Duodenal mucosa (tissue), 2 donors: ENCODE measurements around the gene FAM181A.

Source experiments
- H3K27ac ChIP-seq: one replicate; pipeline ENCODE4 v1.7.0; 2013; ENCODE audit warnings: low read depth, low read length
- H3K27me3 ChIP-seq, 2 donors: one replicate each; pipeline ENCODE4 v1.7.0; 2013; ENCODE audit warnings: low read length in 2 of 2, control low read depth in 1 of 2; ENCODE audit not compliant: insufficient read depth in 2 of 2, control insufficient read depth in 1 of 2
- H3K36me3 ChIP-seq, 2 donors: one replicate each; pipeline ENCODE4 v1.7.0; 2013; ENCODE audit warnings: low read length in 2 of 2, control low read depth in 1 of 2; ENCODE audit not compliant: insufficient read depth in 2 of 2, control insufficient read depth in 1 of 2
- H3K4me1 ChIP-seq, 2 donors: one replicate each; pipeline ENCODE4 v1.7.0; 2013; ENCODE audit warnings: low read length in 2 of 2, control low read depth in 1 of 2; ENCODE audit not compliant: insufficient read depth in 2 of 2, control insufficient read depth in 1 of 2
- H3K4me3 ChIP-seq, 2 donors: one replicate each; pipeline ENCODE4 v1.7.0; 2013; ENCODE audit warnings: low read length in 2 of 2, low read depth in 1 of 2
- H3K9ac ChIP-seq, 2 donors: one replicate each; pipeline ENCODE4 v1.7.0; 2013; ENCODE audit warnings: low read length in 2 of 2, low read depth in 1 of 2
- H3K9me3 ChIP-seq, 2 donors: one replicate each; pipeline ENCODE4 v1.7.0; 2013; ENCODE audit warnings: low read length in 2 of 2, control low read depth in 1 of 2; ENCODE audit not compliant: control insufficient read depth in 1 of 2

FAM181A gene

DNA sequence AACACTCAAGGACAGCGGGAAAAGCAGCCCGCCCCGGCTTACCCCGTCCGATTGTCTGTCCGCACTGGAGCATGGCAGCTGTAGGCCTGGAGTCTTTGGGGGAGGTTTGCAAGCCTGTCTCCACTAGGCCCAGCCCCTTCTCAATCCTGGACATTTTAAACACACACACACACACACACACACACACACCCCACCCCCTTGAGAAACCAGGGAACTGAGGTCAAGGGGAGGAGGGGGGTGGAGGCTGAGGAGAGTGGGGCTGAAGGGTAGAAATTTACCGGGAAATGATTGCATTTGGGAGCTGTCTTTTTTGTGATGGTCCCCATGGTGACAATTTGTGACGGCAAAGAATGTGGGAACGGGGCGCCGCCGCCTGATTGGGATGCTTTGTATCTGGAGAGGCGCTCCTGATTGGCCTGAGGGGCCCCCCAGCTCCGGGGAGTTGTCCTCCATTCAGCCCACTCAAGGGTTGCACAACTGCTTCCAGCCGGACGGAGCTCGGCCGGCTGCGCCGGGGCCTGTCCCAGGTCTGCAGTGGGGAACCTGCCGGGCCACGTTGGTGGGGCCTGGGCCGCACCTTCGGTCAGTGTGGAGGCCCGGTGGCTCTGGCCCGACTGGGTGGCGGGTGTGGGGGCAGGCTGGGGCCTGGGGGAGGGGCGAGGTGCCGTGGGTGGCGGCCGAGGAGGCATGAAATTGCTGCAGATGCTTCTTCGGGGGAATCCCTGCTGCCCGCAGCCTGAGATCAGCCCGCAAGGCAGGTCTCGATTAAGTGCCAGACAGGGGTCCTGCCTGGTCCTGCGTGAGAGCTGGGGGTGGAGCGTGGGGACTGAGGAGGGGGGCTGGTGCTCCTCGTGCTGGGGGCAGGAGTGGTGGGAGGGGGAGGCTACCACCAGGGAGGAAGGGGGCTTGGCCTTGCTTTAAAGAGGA, at the start of gene FAM181A:
Gene FAM181A, plus strand, starts transcription at position 472 of the 927 bp plus-strand sequence. CDS start 942 bp downstream, outside the sequence.
- H3K27ac ChIP-seq: no peak within 1 kb of the TSS

DNA sequence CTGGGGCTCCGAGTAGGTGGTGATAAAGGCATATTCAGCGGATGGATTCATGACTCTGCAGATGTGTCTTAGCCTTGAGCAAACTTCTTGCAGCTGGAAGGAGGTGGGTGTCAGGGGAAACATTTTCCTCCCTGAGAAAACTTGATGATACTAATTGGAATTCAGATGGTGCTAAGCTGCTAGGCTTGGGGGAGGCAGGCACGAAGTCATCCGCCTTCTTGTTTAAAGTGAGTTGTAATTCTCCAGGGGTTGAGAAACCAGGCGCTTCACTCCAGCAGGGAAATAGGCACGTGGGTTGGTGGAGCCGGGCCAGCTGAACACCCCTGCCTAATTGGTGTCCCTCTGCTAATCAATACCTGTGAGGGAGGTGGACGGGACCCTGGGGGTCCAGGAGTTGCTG, 48.9 kb upstream of the FAM181A start:
- peaks cover 0 to 3% of the 10 kb centered on the region in 2 donors for H3K27me3 ChIP-seq
- H3K4me3 ChIP-seq: no peak overlapping the region
- no peak overlapping the region for H3K27ac ChIP-seq
- no peaks in the 10 kb centered on the region for H3K9me3 ChIP-seq
- H3K9ac ChIP-seq: no peak overlapping the region
- H3K4me1 ChIP-seq: no peaks in the 10 kb centered on the region
- no peaks in the 10 kb centered on the region for H3K36me3 ChIP-seq

More for the DNA sequence above, at the start of gene FAM181A:
- Histone ChIP-seq H3K9me3 (no peaks in the 10 kb centered on the region), H3K4me1 (no peaks in the 10 kb centered on the region), H3K9ac (no peak within 1 kb of the TSS), H3K4me3 (no peak within 1 kb of the TSS), H3K36me3 (peaks cover 0 to 4% of the 10 kb centered on the region in 2 donors), H3K27me3 (no peaks in the 10 kb centered on the region)

DNA sequence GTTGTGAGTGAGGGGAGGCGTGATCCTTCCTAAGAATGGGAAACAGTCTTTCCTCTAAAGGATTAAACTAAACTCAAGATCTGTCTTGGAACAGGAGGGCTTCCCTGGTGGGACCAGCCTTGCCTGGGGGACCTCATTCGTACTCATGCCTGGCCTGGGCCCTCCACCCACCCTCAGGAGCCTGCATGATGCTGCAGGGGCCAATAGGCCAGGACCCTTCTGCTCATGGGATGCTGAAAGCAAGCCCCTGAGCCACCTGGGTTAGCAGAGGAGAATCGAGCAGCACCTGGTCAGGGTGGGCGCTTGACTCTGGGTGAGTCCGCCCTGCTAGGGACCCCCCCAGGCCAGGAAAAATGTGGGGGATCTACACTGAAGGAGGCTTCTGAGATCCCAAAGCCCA, 48.3 kb upstream of the FAM181A start:
- no peaks in the 10 kb centered on the region for H3K4me1 ChIP-seq
- H3K27me3 ChIP-seq: peaks cover 0 to 3% of the 10 kb centered on the region in 2 donors
- H3K36me3 ChIP-seq: no peaks in the 10 kb centered on the region
- H3K9ac ChIP-seq: no peak overlapping the region
- H3K4me3 ChIP-seq: no peak overlapping the region
- no peaks in the 10 kb centered on the region for H3K9me3 ChIP-seq
- no peak overlapping the region for H3K27ac ChIP-seq

- H3K4me1 ChIP-seq: no peaks in the 10 kb centered on the region
- H3K4me3 ChIP-seq: no peak overlapping the region
- no peaks in the 10 kb centered on the region for H3K9me3 ChIP-seq
- peaks cover 0 to 3% of the 10 kb centered on the region in 2 donors for H3K27me3 ChIP-seq
- H3K27ac ChIP-seq: no peak overlapping the region
- H3K9ac ChIP-seq: no peak overlapping the region
- H3K36me3 ChIP-seq: no peaks in the 10 kb centered on the region
Measured at GRCh38 chr14:93879362-93879983, 47.7 kb upstream of the FAM181A start.

DNA sequence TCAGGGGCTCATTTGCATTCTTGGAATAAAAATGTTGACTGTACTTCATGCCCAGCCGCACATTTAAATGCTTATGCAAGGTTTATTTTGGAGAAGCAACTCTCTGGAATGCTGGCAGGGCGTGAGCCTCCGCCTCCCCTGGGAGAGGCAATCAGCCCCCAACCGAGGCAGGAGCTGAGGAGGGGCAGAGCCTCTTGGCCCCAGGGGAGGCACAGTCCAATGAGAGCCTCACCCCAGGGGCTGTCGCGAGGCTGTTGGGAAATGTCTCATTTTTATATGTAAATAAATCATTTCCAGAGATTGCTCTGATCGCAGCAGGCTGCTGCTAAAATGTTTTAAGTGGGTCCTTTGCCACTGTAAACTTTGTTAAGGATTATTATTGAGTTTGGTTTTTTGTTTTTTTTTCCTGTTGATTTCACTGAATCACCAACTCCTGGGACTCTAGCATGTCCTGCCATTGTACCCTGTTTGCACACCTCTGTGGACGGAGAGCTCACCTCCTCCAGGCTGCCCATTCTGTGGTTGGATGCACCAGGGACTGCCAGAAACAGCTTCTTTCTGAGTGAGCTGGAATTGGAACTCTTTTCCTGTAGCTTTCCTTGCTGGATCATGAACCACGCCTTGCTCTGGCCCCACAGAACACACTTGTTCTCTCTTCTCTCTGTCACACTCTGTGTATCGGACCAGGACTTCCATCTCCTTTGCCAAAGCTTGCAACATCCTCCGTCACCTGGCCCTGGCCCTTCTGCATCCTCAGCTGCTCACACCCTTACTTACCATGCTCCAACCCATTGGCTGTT, 46.9 kb upstream of the FAM181A start:
- Histone ChIP-seq H3K27ac (no peak overlapping the region), H3K36me3 (no peaks in the 10 kb centered on the region), H3K9ac (no peak overlapping the region), H3K4me1 (no peaks in the 10 kb centered on the region), H3K27me3 (peaks cover 0 to 3% of the 10 kb centered on the region in 2 donors), H3K4me3 (no peak overlapping the region), H3K9me3 (no peaks in the 10 kb centered on the region)

DNA sequence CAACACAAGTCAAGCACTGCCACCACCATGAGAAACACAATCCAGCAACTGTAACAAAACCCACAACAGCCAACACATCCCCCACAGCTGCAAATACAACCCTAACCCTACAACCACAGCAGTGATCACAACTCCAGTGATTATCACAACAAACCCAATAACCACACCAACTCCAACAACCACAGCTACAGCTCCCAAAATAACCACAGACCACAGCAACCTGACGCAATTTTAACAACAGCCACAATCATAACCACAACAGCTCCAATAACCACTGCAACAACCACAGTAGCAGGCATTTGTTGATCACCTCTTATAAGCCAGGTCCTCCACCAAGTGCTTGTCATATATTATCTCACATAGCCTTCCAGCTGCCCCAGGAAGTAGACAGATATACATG, 42.2 kb upstream of the FAM181A start:
- H3K27me3 ChIP-seq: peaks cover 4 to 10% of the 10 kb centered on the region in 2 donors

DNA sequence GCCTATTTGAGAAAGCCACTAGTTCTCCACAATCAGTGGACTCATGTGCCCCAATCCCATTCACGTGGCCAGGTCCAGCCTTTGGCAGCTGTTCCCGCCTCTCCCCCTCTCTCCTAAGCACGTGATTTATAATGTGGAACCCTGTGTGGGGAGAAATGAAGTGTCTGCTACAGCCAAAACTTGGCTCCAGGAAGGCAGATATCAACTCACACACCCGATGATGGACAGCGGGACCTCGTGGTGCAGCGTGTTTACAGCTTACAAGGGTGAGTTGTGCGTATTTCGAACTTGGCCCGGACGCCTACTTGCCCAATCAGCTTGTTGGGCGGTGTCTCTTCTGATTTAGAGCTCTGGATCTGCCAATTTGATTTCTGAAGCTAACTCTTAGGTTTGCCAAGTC, 38.1 kb upstream of the FAM181A start:
- Histone ChIP-seq H3K9ac (no peak overlapping the region), H3K27ac (no peak overlapping the region), H3K27me3 (peaks cover 4 to 10% of the 10 kb centered on the region in 2 donors), H3K36me3 (no peaks in the 10 kb centered on the region), H3K4me3 (no peak overlapping the region), H3K9me3 (no peaks in the 10 kb centered on the region), H3K4me1 (no peaks in the 10 kb centered on the region)

More for the DNA sequence above, 42.2 kb upstream of the FAM181A start:
- no peak overlapping the region for H3K9ac ChIP-seq
- no peaks in the 10 kb centered on the region for H3K4me1 ChIP-seq
- H3K36me3 ChIP-seq: no peaks in the 10 kb centered on the region
- no peaks in the 10 kb centered on the region for H3K9me3 ChIP-seq
- no peak overlapping the region for H3K27ac ChIP-seq
- H3K4me3 ChIP-seq: no peak overlapping the region

GRCh38 chr14:93889739-93890483, 37.2 kb upstream of the FAM181A start:
- no peak overlapping the region for H3K27ac ChIP-seq
- no peak overlapping the region for H3K4me3 ChIP-seq
- H3K4me1 ChIP-seq: no peaks in the 10 kb centered on the region
- H3K36me3 ChIP-seq: no peaks in the 10 kb centered on the region
- H3K9me3 ChIP-seq: no peaks in the 10 kb centered on the region
- peaks cover 4 to 10% of the 10 kb centered on the region in 2 donors for H3K27me3 ChIP-seq
- no peak overlapping the region for H3K9ac ChIP-seq

DNA sequence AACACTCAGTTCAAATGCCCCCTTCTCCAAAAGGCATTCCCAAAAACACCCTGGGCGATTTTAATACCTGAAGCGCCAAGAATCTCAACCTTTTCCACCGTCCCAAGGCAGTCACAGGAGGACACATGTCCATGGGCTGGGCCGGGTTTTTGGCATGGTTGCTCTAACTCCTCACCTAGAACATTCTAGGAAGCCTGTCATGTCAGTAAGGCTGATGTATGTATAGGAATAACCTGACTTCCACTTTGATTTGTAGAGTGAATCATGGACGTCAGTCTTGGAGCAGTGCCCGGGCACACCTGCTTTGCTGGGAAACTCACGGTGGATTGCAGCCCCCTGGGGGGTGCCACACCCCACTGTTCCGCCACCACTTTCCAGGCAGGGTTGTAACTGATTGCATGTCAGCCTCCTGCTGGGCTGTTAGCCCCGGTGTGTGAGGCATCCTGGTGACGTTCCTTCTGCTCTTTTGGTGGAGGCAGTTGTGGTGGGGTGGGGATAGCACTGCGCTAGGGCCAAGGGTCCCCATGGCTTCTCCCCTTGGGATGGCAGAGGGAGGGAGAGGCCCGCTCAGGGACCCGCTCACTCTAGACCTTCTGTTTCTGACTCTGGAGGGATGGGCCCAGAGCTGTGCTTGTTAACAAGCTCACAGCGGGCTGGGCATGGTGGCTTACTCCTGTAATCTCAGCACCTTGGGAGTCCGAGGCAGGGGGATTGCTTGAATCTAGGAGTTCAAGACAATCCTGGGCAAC, 35.2 kb upstream of the FAM181A start:
- H3K27me3 ChIP-seq: peaks cover 4 to 10% of the 10 kb centered on the region in 2 donors
- no peak overlapping the region for H3K9ac ChIP-seq
- H3K4me1 ChIP-seq: no peaks in the 10 kb centered on the region
- H3K4me3 ChIP-seq: no peak overlapping the region
- H3K36me3 ChIP-seq: no peaks in the 10 kb centered on the region
- H3K27ac ChIP-seq: no peak overlapping the region
- H3K9me3 ChIP-seq: no peaks in the 10 kb centered on the region
